ENCODE data around the gene PACS1.
A peak's percentile ranks its signal among the peaks of the same experiment; 100 is the strongest.
"Not testable (repeated sequence)": the region's sequence is repeated elsewhere in the genome, so short reads cannot be mapped to it uniquely, and the experiment has no call there.

The PACS1 gene

DNA sequence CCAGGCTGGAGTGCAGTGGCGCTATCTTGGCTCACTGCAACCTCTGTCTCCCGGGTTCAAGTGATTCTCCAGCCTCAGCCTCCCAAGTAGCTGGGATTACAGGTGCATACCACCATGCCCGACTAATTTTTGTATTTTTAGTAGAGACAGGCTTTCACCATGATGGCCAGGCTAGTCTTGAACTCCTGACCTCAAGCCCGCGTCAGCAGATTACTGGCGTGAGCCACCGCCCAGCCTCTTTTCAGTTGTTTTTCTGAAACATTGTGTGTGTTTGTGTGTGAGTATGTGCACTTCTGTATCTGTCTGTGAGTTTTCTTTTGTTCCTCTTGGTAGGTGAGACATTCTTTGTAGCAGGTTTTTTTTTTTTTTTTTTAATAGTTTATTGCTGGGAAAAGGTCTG, 8.9 kb downstream of the PACS1 start:
- not testable (repeated sequence) for H3K27me3 Mint-ChIP-seq; H3K36me3 Mint-ChIP-seq; H3K9me3 Mint-ChIP-seq (ENCODE audit: low read depth)
- Mint-ChIP-seq H3K27ac (peak overlapping the region; percentile 96), H3K4me1 (ENCODE audit: low read depth) (peaks cover 87% of the 10 kb centered on the region), H3K4me3 (peak overlapping the region; percentile 24)

GRCh38 chr11:66080055-66080817, 10.2 kb downstream of the PACS1 start:
- peaks cover 90% of the 10 kb centered on the region for H3K4me1 Mint-ChIP-seq (ENCODE audit: low read depth)
- no peaks in the 10 kb centered on the region for H3K9me3 Mint-ChIP-seq (ENCODE audit: low read depth)
- peak overlapping the region; percentile 84 for H3K4me3 Mint-ChIP-seq
- H3K36me3 Mint-ChIP-seq = peaks cover 4% of the 10 kb centered on the region
- H3K27ac Mint-ChIP-seq = peak overlapping the region; percentile 96
- H3K27me3 Mint-ChIP-seq = no peaks in the 10 kb centered on the region

- Mint-ChIP-seq H3K4me1 (ENCODE audit: low read depth) (peaks cover 87% of the 10 kb centered on the region), H3K27me3 (no peaks in the 10 kb centered on the region), H3K36me3 (peaks cover 4% of the 10 kb centered on the region), H3K27ac (peak overlapping the region; percentile 96), H3K9me3 (ENCODE audit: low read depth) (no peaks in the 10 kb centered on the region), H3K4me3 (peak overlapping the region; percentile 84)
Observed at GRCh38 chr11:66081505-66081904, 11.4 kb downstream of the PACS1 start.

- H3K36me3 Mint-ChIP-seq = no peaks in the 10 kb centered on the region
- H3K27me3 Mint-ChIP-seq = no peaks in the 10 kb centered on the region
- peak overlapping the region; percentile 96 for H3K27ac Mint-ChIP-seq
- H3K4me3 Mint-ChIP-seq = peak overlapping the region; percentile 30
- H3K9me3 Mint-ChIP-seq (ENCODE audit: low read depth) = no peaks in the 10 kb centered on the region
- H3K4me1 Mint-ChIP-seq (ENCODE audit: low read depth) = peaks cover 89% of the 10 kb centered on the region
Observed at GRCh38 chr11:66082946-66083698, 13.1 kb downstream of the PACS1 start.

GRCh38 chr11:66083767-66084166, 13.7 kb downstream of the PACS1 start:
- Mint-ChIP-seq H3K4me3 (peak overlapping the region; percentile 30), H3K27ac (peak overlapping the region; percentile 96), H3K4me1 (ENCODE audit: low read depth) (peaks cover 88% of the 10 kb centered on the region), H3K27me3 (no peaks in the 10 kb centered on the region), H3K9me3 (ENCODE audit: low read depth) (no peaks in the 10 kb centered on the region), H3K36me3 (no peaks in the 10 kb centered on the region)

DNA sequence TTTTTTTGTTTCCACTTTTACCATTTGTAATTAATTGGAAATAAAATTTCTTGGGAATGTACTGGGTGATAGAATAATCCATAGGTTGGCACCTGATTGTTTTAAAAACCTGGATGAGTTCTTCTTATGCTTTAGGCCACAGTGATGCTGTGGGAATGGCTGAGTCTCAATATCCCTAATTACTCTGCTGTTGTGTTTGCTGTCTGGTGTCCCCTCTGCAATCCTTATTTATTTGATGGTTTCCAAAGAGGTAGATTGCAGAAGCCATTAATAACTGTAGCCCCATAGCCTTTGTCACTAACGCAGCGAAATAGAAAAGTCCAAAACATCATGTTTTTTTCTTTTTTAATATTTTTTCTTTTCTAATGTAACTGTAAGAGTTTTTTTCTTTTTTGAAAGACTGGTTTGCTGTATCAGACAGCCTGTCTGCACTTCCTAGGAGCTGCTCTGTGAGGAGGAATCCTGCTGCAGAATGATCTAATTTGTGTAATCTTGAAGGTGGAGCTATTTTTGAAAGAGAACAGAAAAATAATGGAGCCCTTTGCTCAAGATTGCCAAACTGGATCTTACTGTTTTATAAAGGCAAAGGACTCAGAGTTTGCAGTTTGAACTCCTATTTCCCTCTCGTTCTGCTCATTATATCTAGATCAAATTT, 14.9 kb downstream of the PACS1 start:
- Mint-ChIP-seq H3K4me1 (ENCODE audit: low read depth) (peaks cover 86% of the 10 kb centered on the region), H3K27me3 (no peaks in the 10 kb centered on the region), H3K27ac (peak overlapping the region; percentile 96), H3K4me3 (peak overlapping the region; percentile 5), H3K9me3 (ENCODE audit: low read depth) (no peaks in the 10 kb centered on the region), H3K36me3 (no peaks in the 10 kb centered on the region)

DNA sequence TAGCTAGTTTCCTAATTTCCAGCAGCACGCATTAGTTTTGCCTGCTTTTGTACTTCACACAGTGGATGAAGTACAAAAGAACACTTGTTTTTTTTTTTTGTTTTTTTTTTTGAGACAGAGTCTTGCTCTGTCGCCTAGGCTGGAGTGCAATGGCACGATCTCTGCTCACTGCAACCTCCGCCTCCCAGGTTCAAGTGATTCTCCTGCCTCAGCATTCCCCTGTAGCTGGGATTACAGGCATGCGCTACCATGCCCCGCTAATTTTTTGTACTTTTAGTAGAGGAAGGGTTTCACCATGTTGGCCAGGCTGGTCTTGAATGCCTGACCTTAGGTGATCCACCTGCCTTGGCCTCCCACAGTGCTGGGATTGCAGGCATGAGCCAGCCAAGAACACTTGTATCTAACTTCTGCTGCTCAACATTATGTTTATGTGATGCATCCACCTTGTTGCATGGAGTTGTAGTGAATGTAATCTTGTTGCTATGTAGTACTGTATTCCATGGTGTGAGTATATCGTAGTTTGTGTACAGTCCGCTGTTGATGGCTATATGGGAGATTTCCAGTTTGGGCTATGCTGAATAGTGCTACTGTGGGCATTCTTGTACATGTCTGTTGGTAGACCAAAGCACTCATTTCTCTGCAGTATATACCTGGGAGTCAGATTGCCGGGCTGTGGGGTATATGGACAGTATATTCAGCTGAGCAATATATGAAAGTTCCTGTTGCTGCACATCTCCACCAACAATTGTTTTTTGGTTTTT, 17.3 kb downstream of the PACS1 start:
- Mint-ChIP-seq H3K4me3 (peak overlapping the region; percentile 63), H3K27ac (peak overlapping the region; percentile 89), H3K4me1 (ENCODE audit: low read depth) (peaks cover 74% of the 10 kb centered on the region), H3K9me3 (ENCODE audit: low read depth) (no peaks in the 10 kb centered on the region), H3K27me3 (no peaks in the 10 kb centered on the region), H3K36me3 (no peaks in the 10 kb centered on the region)

DNA sequence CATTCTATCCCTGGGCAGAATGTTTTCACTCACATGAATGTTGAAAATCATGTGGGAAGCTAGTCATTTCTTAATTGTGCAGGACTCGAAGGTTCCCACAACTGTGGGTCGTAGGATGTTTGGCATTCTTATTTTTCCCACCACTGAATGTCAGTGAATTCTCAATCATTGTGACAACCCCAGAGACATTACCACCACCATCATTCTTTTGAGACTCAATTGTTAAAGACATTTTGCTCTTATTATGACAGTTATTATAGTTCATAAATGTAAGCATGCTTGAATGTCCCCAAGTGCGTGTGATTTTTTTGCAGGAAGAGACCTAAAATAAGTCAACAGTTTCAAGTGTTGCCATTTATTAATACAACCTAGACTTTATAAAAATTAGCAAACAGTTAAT, 19.0 kb downstream of the PACS1 start:
- Mint-ChIP-seq H3K4me3 (no peak overlapping the region), H3K9me3 (ENCODE audit: low read depth) (no peaks in the 10 kb centered on the region), H3K27ac (peak overlapping the region; percentile 30), H3K36me3 (no peaks in the 10 kb centered on the region), H3K4me1 (ENCODE audit: low read depth) (peaks cover 61% of the 10 kb centered on the region), H3K27me3 (no peaks in the 10 kb centered on the region)

DNA sequence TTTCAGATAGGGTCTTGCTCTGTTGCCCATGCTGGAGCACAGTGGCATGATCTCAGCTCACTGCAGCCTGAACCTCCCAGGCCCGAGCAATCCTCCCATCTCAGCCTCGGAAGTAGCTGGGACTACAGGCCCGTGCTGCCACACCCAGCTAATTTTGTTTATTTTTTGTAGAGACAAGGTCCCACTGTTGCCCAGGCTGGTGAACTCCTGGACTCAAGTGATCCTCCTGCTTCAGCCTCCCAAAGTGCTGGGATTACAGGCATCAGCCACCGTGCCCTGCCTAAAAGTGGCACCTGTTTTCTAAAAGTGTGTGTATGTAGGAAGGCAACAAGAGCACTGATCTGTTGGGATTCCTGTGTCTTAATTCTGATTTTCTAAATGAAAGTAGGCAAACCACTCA, 20.2 kb downstream of the PACS1 start:
- Mint-ChIP-seq H3K27ac (no peak overlapping the region), H3K27me3 (no peaks in the 10 kb centered on the region), H3K4me3 (no peak overlapping the region), H3K4me1 (ENCODE audit: low read depth) (peaks cover 49% of the 10 kb centered on the region), H3K9me3 (ENCODE audit: low read depth) (no peaks in the 10 kb centered on the region), H3K36me3 (no peaks in the 10 kb centered on the region)

- not testable (repeated sequence) for H3K27ac Mint-ChIP-seq; H3K9me3 Mint-ChIP-seq (ENCODE audit: low read depth); H3K27me3 Mint-ChIP-seq; H3K36me3 Mint-ChIP-seq; H3K4me3 Mint-ChIP-seq
- peaks cover 41% of the 10 kb centered on the region for H3K4me1 Mint-ChIP-seq (ENCODE audit: low read depth)
Observed at GRCh38 chr11:66092125-66092524, 22.1 kb downstream of the PACS1 start.

- peak overlapping the region; percentile 96 for H3K27ac Mint-ChIP-seq
- not testable (repeated sequence) for H3K4me3 Mint-ChIP-seq; H3K36me3 Mint-ChIP-seq; H3K9me3 Mint-ChIP-seq (ENCODE audit: low read depth); H3K27me3 Mint-ChIP-seq
- H3K4me1 Mint-ChIP-seq (ENCODE audit: low read depth) = peaks cover 58% of the 10 kb centered on the region
Observed at GRCh38 chr11:66099746-66100145, 29.7 kb downstream of the PACS1 start.

- H3K4me1 Mint-ChIP-seq (ENCODE audit: low read depth) = peaks cover 65% of the 10 kb centered on the region
- H3K36me3 Mint-ChIP-seq = peaks cover 2% of the 10 kb centered on the region
- H3K4me3 Mint-ChIP-seq = peak overlapping the region; percentile 92
- no peaks in the 10 kb centered on the region for H3K27me3 Mint-ChIP-seq
- peak overlapping the region; percentile 96 for H3K27ac Mint-ChIP-seq
- no peaks in the 10 kb centered on the region for H3K9me3 Mint-ChIP-seq (ENCODE audit: low read depth)
Observed at GRCh38 chr11:66100272-66101065, 30.4 kb downstream of the PACS1 start.

DNA sequence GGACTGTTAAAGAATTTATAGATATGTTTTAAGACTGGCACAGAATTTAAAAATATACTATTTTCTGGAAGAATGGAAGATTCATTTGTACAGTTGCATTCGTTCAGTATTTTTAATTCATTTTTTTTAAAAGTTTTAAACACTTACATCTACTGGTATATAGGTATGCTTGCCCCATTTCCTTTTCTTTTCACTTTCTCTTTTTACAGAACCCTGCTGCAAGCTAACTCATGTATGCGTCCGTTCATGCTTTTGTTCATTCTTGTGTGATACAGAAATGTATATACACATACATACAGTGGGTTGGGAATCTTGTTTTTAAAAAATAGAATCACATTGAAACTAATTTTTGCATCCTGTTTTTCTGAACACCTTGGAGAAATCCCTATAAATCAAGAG, 31.0 kb downstream of the PACS1 start:
- H3K9me3 Mint-ChIP-seq (ENCODE audit: low read depth) = no peaks in the 10 kb centered on the region
- peaks cover 71% of the 10 kb centered on the region for H3K4me1 Mint-ChIP-seq (ENCODE audit: low read depth)
- H3K4me3 Mint-ChIP-seq = peak overlapping the region; percentile 92
- H3K27me3 Mint-ChIP-seq = no peaks in the 10 kb centered on the region
- H3K36me3 Mint-ChIP-seq = peaks cover 2% of the 10 kb centered on the region
- peak overlapping the region; percentile 96 for H3K27ac Mint-ChIP-seq

- Mint-ChIP-seq H3K27ac (peak overlapping the region; percentile 93), H3K4me1 (ENCODE audit: low read depth) (peaks cover 77% of the 10 kb centered on the region)
Observed at GRCh38 chr11:66104057-66104638, 34.1 kb downstream of the PACS1 start.

More at GRCh38 chr11:66104057-66104638, 34.1 kb downstream of the PACS1 start:
- Mint-ChIP-seq H3K9me3 (ENCODE audit: low read depth) (no peaks in the 10 kb centered on the region), H3K36me3 (peaks cover 9% of the 10 kb centered on the region), H3K27me3 (no peaks in the 10 kb centered on the region), H3K4me3 (peak overlapping the region; percentile 63)
